HG03103 (cell line): ENCODE measurements around the gene SCAMP3.
"Not testable (repeated sequence)": the region's sequence is repeated elsewhere in the genome, so short reads cannot be mapped to it uniquely, and the experiment has no call there.

Experiments
- ATAC-seq: cut with Tn5 transposase; IDR thresholded peaks from one replicate; pipeline ENCODE4 v1.9.1; 2021; ENCODE audit warnings: low read depth; ENCODE audit not compliant: unreplicated experiment

SCAMP3 gene

GRCh38 chr1:155261852-155262673 is at the start of gene SCAMP3:
SCAMP3 (minus strand) TSS chr1:155262360; CDS start chr1:155262151, 209 bp downstream.
- peak; percentile 86 for ATAC-seq

GRCh38 chr1:155309423-155310021 is 47.4 kb upstream of the SCAMP3 start:
- no peak for ATAC-seq

GRCh38 chr1:155308493-155309422 is 46.6 kb upstream of the SCAMP3 start, which contains the start of gene FDPS:
FDPS (plus strand) TSS chr1:155308866; CDS start chr1:155309790, 924 bp downstream.
- peak; percentile 94 for ATAC-seq

- ATAC-seq: no peak
These were observed 45.1 kb upstream of the SCAMP3 start for GRCh38 chr1:155307247-155307740.

GRCh38 chr1:155305881-155306391 is 43.8 kb upstream of the SCAMP3 start:
- no peak for ATAC-seq

DNA sequence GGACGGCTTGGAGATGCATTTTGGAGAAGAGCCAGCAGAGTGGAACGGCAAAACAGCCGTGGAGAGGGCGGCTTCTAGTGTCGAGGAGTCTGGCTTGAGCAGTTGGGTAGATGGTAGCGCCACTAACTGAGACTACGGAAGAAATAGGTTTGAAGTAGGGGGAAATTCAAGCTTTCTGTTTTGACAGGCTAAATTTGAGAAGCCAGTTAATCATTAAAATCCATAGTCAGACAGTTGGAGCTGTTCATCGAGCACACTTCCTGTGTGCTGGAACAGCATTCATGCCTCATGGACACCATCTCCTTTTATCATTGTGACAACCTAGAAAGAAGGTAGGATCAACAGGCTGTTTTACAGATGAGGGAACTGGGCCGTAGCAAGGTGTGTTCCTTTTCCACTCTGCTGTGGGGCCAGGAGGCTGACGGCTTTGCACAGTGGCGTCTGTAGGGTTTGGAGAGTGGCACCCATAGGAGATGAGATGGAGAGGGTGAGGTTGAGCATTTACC is 42.5 kb upstream of the SCAMP3 start:
- no peak for ATAC-seq

DNA sequence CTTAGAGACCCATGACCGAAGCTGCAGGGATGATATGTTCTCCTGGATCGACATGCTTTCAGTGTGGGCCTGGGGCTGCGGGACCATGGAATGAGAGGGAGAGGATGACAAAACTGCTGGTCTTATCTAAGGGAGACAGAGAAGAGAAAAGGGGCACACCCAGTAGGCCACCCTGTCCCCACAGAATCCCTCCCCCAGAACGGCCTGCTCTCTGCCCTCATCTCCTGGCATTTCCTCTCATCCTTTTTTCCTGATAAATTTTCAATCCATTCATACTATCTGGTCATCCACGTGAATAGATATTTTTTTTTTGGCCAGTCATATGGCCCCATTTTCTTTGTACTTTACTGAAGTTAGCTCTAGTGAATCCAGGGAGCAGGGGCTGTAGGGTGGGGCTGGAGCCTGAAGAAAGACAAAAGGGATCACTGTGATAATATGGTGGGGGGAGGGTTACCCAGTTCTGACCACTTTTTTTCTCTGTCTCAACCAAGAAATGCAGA is 39.2 kb upstream of the SCAMP3 start, which contains the start of gene PKLR:
Gene PKLR (minus strand): TSS at position 97 of the 500 bp plus-strand sequence. CDS start 43 bp downstream, at position 54.
- ATAC-seq: no peak

- no peak for ATAC-seq
These were observed 38.6 kb upstream of the SCAMP3 start for GRCh38 chr1:155300553-155301329.

DNA sequence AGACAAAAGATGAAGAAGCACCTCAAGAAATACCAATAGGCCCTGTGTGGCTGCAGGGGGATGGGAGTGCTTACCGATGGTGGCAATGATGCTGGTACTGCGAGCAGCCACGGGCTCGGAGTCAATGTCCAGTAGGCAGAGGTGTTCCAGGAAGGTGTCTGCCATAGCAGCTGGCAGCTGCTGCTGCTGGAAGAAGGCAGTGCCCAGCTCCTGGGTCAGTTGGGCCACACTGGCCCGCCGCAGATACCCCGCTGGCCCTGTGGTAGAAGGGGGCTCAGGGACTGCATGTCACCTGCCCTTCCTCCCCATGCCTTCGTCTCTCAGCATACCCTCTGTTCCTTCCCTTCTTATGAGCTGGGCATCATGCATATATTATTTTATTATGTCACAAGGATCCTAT is 37.9 kb upstream of the SCAMP3 start:
- no peak for ATAC-seq

GRCh38 chr1:155297384-155297783 is 35.2 kb upstream of the SCAMP3 start:
- no peak for ATAC-seq

DNA sequence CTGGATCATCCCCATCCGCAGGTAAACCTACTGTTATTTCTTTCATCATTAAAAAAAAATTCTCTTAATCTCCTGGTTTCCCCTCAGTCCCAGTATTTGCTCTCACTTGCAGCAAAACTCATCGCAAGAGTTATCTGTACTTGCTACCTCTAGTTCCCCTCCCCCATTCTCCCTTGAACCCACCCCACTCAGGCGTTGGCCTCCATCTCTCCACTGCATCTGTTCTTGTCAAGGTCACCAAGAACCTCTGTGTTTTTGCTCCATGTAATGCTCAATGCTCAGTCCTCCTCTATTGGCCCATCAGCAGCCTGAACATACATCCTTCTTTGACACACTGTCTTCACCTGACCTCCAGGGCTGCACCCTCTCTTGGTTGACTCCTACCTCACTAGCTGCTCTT is 34.5 kb upstream of the SCAMP3 start:
- no peak for ATAC-seq

DNA sequence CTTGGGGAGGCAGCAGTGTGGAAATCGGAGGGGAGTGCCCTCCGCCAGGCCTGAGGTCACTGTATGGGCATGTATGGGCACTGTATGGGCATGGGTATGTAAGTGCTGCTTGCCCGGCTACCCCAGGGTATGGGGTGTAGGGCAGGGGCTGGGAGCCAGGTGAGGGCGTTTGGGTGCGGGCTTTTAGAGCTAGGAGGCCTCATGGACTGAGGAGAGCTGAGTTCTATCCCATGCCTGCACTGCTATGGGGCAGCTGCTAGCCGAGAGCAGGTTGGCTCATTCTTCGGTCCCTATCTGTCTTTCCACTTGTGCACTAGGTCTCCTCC is 33.7 kb upstream of the SCAMP3 start:
- ATAC-seq: no peak

DNA sequence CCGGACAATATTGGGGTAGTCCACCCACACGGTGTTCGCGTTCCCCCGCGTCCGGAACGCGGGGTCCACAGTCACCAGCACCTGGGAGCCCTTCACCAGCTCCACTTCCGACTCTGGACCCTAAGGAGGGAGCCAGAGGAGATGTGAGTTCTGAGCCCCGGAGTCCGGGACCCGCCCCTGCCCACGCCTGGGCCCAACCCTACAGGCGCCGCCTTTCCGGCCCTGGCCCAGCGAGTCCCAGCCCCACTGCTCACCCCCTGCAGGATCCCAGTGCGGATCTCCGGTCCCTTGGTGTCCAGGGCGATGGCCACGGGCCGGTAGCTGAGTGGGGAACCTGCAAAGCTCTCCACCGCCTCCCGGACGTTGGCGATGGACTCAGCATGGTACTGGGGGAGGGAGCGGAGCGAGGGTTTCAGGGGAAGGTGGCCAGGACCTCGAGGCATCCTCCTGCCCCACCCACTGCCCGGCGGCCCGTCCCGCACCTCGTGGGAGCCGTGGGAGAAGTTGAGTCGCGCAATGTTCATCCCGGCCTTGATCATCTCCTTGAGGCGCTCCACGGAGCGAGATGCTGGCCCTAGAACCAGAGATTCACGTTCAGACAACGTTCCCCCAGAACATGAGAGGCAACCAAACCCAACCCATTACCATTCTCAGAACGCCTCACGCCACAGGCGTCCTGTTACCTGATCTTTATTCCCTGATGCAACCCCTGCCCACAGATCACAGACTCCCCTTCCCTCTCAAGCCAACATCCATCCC is 33.2 kb upstream of the SCAMP3 start:
- ATAC-seq: no peak

DNA sequence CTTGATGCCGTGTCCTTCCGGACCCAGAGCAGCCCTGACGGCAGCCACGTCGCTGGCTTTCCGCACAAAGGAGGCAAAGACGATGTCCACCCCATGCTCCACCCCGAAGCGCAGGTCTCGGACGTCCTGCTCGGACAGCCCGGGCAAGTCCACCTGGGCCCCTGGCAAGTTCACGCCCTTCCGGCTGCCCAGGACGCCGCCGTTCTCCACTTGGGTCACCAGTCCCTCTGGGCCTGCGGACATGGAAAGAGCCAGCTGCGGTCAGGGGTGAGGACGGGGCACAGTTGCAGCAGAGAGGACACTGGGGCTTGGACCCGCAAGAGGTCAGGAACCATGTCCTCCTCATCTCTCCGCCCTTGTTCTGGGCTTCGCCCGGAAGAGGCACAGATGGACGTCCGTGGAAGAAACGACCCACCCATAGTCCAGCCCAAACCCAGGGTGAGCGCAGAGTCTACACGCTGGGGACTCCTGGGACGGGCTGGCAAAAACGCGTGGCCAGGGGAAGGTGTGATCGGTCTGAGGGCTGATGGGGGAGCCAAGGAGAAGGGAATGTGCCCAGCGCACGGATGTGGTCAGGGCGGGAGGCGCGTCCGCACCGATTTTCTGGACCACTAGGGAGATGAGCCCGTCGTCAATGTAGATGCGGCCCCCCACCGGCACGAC is 32.5 kb upstream of the SCAMP3 start:
- no peak for ATAC-seq

DNA sequence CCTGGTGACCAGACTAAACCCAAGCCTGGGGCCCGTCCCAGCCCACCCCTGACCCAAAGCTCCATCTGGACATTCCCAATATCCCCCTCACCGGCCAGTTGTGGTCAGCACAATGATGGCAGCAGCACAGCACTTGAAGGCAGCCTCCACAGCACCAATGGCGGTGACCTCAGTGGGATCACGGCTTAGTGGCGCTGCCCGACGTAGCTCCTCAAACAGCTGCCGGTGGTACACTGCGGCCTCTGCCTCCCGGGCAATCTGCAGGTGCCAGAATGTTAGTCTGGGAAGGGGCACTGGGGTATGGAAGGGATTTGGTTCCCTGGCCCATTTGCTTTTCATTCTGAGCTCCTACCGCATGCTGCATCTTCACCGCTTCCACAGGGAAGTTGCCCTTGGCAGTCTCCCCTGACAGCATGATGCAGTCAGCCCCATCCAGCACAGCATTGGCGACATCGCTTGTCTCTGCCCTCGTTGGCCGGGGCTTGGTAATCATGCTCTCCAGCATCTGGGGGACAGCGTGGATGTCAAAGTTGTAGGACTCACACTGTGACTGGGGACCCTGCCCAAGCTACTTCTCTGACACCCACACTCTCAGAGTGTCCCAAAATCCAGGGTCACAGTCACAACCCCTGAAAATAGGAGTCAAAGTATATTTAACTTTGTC is 31.1 kb upstream of the SCAMP3 start:
- no peak for ATAC-seq

DNA sequence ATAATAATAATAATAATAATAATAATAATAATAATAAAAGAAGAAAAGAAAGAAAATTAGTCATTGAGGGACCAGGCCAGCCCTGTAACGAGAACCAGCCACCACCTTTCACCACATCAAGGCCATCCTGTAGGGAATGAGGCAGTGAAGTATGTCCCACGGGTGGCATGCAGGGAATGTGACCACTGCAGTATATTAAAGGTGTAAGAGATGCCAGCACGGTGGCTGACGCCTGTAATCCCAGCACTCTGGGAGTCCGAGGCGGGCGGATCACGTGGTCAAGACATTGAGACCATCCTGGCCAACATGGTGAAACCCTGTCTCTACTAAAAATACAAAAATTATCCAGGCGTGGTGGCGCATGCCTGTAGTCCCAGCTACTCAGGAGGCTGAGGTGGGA is 28.8 kb upstream of the SCAMP3 start:
- ATAC-seq: not testable (repeated sequence)

DNA sequence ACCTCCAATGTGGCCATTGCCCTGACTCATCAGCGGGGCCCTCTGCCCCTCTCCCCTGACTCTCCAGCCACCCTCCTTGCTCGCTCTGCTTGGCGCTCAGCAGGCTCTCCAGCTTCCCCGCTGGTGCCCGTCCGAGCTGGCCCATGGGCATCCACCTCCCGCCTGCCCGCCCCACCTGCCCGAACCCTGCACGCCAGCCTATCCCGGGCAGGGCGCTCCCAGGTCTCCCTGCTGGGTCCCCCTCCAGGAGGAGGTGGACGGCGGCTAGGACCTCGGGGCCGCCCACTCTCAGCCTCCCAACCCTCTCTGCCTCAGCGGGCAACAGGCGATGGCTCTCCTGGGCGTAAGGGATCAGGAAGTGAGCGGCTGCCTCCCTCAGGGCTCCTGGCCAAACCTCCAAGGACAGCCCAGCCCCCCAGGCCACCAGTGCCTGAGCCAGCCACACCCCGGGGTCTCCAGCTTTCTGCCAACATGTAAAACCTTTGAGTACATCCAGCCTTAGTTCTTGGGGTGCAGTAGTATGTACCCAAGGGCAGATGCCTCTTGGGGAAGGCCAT is 25.9 kb upstream of the SCAMP3 start:
- no peak for ATAC-seq
